Urothelium cell line (cell line): ENCODE data around the gene GLI3.

Experiments used
- DNase-seq: peaks from one replicate; pipeline ENCODE4 v3.0.0; 2011; ENCODE audit warnings: low spot score, mixed read lengths
- FAIRE-seq: peaks from 2 replicates; lab custom pipeline; 2011; peaks lifted over from hg19 to GRCh38; lab: Jason Lieb, UNC

GLI3 gene

DNA sequence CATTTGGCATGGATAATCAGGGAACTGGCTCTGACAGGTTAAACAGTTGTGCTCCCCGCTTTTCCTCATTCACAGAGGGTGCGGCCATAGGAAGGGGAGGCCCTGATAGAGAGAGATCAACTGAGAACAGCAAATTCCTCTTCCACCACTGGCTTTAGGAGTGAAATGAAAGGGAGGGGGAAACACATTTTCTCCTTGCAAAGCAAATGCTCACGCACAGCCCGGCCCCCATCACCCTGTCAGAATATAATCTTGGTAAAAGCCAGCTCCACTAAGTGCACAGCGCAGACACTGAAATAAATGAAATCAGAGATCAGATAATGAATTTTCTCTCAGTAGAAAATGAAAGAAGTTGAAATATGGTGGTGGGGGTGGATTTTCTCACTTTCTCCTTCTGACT is 187.2 kb downstream of the GLI3 start:
- DNase-seq (no peak), FAIRE-seq (no peak)

DNA sequence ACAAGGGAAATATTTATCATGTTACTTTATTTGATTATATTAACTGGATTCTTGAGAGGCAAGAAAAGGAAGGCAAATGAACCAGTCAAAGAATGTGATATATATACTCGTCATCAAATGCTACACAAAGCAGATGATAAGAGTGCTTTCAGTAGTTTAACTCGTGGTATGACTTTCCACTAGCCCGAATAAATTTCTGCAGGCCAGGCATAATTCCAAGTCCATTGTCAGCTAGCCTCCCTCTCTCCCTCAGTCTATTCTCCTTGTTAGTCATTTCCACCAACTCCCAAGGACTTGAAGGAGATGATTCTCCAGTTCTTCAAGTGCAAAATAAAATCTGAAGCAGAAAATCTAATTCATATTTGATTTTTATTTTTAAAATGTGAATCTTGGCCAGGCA is 190.5 kb downstream of the GLI3 start:
- FAIRE-seq (no peak), DNase-seq (no peak)

DNA sequence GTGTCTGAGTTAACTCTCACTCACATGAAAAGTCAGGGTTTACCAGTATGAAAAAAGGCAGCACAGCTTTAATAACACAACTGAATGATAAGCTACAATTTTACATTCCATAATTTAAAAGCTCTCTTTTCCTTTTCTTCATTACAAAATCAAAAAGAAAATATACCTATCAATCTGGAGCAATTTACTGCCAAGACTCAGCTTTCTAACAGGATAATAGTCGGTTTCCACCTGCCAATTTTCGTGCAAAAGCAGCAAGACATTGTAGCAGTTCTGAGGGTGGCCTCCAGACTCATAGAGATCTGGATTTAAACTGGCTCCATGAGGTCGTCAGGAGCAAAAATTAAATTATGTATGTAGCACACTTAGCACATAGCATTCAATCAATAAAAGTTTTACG is 191.0 kb downstream of the GLI3 start:
- DNase-seq (no peak), FAIRE-seq (no peak)

DNA sequence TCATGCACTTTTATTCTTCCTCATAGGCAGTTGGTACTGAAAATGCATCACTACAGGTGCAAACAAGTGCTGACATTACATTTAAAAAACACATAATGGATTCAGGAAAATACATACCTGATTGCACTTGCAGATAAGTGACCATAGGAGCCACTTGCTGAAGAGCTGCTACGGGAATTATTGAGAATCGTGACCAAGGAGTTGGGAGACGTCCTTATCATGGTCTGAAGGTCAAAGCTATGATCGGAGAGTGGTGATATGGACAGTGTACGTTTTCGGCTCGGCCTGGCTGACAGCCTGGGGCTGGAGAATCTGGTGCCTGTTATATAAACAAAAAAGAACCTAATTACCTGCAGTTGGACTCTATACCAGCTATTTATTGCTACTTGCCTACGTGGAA is 197.1 kb downstream of the GLI3 start:
- DNase-seq (no peak), FAIRE-seq (no peak)

DNA sequence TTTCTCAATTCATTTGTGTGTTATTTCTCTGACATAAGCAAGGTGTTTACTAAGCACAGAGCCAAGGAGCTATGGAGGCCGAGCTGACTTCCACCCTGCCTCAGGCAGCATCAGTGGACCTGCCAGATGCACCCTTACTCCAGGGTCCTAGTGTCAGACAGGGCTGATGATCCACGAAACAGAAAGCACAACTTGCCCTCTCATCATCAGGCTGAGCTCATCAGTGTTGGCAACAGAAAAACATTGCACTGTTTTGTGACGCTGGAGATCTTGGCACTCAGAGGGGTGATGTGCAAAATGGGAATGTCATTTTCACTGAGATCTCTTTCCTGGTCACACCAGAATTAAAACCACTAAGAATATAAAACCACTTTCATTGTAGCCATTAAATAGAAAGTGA is 201.8 kb downstream of the GLI3 start:
- DNase-seq (no peak), FAIRE-seq (no peak)

DNA sequence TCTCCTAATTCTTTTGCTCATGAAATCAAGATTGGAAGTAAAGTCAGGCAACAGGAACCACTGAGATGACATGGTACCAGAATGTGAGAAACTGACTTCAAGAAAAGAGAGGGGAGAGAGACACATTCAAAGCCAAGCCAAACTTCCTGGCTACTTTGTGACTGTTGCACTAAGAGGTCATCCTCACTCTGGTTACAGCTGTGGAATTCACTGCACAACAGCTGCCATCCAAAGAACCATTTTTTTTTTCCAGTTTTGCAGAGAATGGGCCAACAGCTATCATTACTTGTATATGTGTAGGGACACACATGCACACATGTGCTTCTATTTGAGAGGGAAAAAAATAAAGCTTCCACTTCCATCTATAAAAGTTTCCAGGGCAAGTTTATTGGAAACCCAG is 203.5 kb downstream of the GLI3 start:
- DNase-seq (no peak), FAIRE-seq (no peak)

DNA sequence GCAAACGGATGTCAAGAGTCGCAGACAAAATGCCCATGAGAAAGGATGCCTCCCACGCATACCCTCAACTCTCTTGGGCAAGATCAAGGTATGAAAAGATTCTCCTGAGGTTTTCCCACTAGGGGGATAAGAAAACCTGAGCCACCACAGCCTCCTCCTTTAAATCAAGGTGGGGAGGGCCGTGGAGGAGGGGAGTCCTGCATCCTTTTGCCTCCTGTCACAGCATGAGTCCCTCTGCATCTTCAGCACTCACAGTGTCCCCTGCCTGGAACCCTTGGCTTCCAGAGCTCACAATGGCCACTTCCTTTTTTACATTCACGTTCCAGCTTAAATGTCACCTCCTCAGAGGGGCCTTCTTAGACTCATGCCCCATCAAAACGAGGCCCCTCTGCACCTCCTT is 207.6 kb downstream of the GLI3 start:
- FAIRE-seq (no peak), DNase-seq (no peak)

DNA sequence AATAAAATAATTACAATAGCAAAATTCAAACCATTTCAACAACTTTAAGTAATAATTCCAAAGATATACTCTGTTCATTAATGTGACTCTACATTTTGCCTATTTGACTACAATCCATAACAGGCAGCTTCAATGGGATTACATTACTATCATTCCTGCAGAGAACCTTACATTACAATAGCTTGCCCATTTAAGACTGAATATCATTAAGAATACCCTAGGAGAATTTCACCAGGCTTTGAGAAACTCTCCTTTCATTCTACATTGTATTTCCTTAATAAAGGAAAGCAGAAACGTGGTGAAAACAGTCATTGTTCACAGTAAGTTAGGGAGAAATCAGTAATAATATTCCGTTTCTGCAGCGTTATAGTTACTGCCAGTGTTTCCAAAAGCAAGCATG is 209.5 kb downstream of the GLI3 start:
- FAIRE-seq (no peak), DNase-seq (no peak)

DNA sequence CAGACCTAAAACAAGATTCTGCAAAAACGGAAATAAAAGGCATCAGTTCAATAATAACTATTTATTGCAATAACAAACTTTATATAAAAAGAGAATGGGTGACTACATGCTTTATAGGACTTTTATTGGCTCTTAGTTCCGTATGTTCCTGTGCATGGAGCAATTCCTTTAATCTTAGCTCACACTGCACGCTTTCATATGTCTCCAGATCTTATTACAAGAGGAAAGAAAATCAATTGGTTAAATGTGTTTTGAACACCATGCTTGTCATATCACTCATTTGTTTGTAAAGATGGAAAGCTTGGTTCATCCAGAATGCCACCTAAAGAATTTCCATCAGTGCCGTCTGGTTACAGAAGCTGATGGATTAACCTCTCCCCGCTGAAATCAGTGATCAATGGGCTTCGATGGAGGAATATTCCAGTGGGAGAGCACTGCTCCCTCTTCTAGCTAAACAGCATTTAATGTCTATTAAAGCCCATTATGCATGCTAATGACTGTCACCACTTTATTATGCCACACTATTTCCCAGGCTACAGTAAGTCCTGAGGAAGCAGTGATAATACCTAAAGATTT is 210.3 kb downstream of the GLI3 start:
- no peak for FAIRE-seq

DNA sequence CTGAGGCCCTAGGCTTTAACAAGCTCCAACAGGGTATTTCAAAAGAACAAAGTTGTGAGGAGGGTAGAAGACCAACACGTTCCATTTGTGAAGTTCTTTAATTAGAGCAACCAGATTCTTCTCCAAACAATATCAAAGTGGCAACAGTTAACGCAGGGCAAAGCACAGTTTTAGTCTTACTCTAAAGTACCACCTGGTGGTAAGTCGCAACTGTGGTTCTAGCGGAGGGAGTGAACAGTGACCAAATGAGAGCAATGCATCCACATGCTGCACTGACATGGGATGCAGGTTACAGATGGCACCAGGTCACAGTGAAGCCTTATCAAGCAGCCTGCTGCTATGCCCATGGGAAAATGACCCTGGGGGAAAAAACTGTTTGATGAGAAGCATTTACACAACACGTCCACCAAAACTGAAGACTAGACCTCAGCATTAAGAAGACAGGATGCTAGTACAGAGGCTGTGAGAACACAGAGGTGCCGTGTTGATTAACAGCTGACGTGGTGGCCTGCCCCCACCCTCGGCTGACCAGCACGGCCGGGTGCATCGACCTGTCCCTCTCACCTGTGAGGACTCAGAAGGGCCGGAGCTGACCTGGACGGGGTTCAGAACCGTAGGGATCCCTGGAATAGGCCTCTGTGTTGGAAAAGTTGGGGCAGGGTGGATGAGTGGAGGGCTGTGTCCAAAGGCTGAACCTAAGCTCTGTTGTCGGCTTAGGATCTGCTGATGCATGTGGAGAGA is 211.2 kb downstream of the GLI3 start:
- FAIRE-seq (peak; percentile 77), DNase-seq (no peak)

More for the DNA sequence above, 210.3 kb downstream of the GLI3 start:
- no peak for DNase-seq

DNA sequence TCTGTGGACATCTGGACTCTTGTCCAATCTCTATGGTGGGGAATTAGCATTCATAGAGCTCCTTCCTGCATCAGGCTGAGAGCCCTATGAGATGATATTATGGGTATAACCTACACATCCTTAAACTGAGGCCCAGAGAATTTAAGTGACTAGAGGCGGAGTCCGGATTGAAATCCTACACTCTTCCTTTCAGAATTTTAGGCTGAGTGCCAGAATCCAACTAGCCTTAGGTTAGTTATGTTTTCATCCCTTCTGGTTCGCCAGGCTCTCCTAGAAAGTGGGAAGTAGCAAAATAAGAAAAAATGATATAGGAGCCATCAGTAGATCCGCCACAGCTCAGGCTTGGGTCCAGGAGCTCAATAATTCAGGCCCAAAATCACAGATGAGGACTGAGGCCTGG is 212.5 kb downstream of the GLI3 start:
- FAIRE-seq (no peak), DNase-seq (no peak)

DNA sequence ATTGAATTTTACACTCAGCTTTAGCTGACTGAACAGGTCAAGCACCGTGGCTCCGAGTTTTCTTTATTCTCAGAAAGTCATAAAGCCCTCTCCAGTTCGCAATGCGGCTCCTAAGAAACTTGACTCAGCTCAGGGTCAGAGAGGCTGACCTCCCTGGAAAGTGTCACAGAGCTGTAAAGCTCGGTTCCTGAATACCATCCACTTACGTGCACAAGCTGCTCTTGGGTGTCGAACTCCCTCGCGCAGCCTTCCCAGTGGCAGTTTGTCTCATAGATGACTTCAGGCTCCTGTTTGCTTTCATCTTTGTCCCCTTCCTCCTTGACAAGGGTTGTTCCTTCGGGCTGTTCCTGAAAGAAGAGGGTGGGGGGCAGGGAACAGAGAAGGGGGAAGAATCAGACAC is 213.7 kb downstream of the GLI3 start:
- FAIRE-seq, result no peak
- no peak for DNase-seq

DNA sequence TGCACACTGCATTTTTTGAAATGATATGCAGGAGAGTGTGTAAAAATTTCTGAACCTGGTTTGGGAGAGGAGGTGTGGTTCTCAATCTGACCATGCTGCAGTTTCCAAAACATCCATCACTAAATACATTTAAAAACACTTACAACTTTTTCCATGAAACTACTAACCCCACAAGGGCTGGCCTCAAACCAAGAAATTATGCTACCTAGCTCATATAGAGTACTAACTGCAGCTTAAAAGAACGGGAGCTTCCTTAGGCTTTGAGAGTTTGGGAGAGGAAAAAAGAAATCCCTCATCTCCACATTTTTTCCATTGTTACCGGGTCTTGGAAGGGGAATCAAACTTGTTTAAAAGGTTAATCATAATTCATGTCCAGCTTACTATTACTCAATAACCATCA is 214.2 kb downstream of the GLI3 start:
- no peak for FAIRE-seq
- no peak for DNase-seq

DNA sequence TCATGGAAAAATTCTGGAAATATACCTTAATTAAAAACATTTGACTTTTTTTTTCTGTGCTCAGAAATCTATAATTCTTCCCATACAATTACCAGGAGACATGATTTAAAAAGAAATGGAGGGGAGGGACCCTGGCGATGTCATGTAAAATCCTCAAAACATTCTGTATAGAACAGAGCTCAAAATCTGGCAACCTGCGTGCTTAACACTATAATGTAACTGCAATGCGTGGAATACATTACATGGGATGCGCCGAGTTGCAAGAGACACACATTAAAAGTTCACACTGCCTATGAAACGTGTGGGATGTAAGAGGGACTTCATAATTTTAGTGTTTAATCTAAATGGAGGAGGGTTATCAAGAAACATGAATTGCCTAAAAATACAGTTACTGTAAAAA is 215.0 kb downstream of the GLI3 start:
- FAIRE-seq (no peak), DNase-seq (no peak)

DNA sequence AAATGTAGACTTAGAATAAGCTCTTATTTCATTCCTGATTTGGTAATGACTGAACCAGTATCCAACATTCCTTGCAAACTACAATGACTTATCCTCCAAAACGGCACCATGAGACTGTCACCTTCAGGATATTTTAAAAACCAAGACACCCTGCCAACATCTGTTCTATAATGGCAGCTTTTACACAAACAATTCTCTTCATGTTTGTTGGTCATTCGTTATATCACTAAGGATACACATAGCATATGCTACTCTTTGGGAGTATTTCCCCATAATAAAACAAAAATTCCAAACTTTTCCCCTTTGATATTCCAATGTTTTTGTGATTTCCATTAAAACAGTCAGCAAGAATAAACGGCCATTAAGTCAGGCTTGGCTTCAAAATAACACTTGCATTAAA is 215.4 kb downstream of the GLI3 start:
- no peak for FAIRE-seq

DNA sequence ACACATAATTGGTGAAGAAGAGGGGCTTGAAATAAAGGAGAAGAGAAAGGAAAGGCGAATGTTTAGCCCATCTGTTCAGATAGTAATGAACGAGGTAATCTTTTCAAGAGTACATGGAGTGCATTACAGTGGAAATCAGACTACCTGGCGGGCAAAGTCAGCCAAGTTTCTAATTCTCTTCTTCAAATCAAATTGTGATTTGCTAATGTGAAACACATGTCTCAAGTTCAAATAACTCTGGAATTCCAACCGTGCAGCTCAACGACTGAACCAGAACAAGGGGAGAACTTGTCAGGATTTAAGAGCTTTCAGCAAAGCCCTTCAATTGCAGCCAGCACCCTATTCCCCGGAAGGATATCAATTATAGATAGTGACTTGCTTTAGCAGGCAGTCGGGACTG is 216.9 kb downstream of the GLI3 start:
- no peak for DNase-seq
- no peak for FAIRE-seq

More for the DNA sequence above, 215.4 kb downstream of the GLI3 start:
- DNase-seq, result no peak

DNA sequence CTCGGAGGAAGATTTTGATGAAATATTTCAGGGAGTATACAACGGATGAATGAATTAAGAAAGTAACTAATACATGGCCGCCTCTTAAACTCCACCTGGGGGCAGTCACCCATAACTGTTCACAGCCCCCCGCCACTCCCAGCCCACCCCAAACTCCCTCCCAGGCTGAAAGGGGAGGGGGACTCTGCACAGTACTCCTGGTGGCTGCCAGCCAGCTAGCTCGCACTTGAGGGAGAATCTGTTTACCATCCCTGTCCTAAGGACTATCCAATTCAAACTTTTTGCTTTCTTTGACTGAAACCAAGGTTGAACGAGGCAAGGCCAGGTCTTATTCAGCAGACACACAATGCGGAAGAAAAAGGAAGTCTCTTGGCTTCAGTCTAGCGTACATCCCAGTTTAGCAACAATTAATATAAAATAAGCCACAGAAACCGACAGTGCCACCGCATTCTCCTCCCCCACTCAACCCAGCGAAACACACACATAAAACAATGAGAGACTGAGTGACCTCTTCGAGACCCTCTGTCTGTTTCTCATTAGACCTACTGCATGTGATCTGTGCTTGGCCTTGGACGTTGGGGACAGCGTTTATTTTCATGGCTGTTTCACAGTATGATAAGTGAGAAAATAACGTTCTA is 219.5 kb downstream of the GLI3 start:
- no peak for FAIRE-seq
- DNase-seq, result no peak

DNA sequence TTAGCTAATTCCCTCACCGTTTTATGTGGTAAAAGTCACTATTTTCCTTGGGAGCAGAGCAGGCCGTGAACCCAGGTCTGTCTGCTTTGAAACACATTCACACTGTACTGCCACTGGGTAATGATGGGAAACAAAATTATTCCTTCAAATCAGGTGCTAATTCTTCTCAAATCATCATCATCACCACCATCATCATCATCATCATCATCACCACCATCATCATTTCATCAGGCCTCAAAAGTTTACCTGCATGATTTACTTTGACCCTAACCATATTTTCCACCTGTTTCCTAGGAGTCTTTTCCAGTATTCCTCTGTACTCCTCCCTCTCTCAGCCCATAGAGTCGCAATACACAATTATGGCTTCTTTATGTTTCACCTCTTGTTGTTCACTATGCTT is 220.5 kb downstream of the GLI3 start:
- FAIRE-seq, result no peak
- DNase-seq, result no peak

DNA sequence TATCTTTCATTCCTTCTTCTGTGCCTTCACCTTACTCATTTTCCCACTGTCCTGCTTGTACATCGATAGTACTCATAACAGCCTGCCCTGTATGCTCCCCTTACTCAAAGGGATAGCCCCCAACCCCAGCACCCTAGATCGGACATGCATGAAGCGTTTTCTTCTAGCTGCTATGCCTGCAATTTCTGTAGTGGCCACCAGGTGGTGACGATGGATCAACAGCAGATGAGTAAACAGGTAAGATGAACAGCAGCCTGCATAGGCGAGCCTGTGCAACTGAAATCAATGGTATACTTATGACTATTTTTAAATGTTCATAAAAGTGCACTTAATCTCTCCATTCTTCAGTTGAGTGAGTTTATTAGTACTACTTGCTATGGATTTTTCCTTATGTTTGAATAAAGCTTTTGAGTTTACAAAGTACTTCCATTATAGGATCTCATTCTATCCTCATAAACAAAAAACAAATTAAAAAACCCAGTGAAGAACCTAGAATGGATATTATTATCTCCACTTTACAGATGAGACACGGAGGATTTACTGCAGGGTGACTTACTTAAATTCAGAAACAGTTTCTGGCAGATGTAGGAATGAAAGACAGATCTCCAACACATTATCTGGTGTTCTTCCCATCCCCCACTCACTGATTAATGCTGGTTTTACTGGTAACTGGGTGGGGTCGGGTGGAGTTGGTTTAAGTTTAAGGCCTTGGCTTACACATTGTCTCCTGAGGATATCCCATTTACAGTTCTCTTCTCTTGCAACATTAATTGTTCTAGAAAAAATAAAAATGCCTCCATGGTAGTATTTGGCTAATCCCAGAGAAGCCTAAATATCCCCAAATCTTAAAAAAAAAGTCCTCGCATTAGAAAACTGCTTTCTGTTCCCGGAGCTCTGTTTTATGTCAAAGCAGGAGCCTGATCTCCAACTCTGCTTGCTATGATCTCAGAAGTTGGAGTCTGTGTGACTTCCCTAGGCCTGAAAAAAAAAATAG is 222.1 kb downstream of the GLI3 start:
- peak; percentile 90 for FAIRE-seq
- peak; percentile 40 for DNase-seq

DNA sequence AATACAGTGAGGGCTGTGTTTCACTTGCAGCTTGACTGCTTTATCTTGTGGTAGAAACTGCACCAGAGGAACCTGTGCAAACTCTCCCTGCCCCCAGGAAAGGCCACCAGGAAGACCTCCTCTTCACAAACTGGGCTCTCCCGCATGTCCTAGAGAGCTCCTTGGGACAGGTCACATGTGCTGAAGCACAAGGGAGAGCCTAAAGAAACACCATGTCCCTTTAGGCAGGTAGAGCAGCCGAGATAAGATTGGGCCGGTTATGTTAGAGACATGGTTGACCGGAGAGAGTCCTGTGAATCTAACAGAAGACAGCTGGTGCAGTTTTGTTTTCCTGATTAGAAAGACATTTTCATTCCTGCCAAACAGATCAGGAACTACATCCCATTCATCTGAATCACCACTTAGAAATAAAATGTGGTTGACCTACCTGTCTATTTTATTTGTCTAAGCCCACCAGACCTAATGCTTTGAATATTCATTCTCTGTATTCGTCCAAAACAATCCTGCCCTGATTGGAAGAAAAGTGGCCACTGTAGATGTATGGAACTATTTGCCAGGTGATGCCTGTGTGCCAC is 224.1 kb downstream of the GLI3 start:
- DNase-seq (no peak), FAIRE-seq (no peak)

DNA sequence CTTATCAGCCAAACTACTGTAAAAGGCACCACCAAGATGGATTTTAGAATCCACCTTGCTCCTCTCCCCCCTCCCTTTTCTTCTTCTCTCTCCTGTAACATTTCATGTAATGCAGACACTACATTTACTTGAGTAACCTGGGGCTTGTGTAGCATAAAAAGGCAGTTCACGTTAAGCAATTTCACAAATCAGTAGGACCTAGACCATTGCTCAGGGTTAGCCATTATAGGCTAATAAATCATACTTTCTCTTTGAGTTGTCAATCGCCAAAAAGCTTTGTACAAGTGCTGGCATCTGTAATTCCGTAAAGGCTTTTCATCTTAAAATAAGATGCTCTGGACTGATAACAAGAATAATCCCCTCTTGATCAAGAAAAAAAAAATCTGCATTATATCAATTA is 224.7 kb downstream of the GLI3 start:
- FAIRE-seq (no peak), DNase-seq (no peak)
